Measurements from ENCODE around the gene GMPR.
"Not testable (repeated sequence)": the region's sequence is repeated elsewhere in the genome, so short reads cannot be mapped to it uniquely, and the experiment has no call there.

GMPR gene

DNA sequence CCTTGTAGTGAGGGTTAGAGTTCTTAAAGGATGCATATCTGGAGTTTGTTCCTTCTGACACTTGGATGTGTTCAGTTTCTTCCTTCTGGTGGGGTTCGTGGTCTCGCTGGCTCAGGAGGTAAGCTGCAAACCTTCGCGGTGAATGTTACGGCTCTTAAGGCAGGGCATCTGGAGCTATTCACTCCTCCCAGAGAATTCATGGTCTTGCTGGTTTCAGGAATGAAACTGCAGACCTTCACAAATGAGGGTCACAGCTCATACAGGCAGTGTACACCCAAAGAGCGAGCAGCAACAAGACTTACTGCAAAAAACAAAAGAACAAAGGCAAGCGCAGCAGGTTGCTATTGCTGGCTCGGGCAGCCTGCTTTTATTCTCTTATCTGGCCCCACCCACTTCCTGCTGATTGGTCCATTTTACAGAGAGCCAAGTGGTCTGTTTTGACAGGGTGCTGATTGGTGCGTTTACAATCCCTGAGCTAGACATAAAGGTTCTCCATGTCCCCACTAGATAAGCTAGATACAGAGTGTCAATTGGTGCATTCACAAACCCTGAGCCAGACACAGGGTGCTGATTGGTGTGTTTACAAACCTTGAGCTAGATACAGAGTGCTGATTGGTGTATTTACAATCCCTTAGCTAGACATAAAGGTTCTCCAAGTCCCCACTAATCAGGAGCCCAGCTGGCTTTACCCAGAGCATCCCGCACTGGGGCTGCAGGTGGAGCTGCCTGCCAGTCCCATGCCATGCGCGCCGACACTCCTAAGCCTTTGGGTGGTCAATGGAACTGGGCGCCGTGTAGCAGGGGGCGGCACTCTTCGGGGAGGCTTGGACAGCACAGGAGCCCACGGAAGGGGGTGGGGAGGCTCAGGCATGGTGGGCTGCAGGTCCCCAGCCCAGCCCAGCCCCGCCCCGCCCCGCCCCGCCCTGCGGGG lies 12.0 kb upstream of the GMPR start:
- DNase-seq: not testable (repeated sequence)

DNA sequence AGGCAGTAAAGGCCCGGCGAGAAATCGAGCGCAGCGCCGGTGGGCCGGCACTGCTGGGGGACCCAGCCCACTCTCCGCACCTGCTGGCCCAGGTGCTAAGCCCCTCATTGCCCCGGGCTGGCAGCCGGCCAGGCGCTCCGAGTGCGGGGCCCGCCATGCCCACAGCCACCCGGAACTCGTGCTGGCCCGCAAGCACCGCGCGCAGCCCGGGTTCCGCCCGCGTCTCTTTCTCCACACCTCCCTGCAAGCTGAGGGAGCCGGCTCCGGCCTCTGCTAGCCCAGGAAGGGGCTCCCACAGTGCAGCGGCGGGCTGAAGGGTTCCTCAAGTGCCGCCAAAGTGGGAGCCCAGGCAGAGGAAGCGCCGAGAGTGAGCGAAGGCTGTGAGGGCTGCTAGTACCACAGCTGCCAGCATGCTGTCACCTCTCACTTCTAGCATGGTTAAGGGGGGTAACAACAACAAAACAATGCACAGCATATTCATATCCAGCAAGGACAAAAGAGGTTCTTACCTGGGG lies 11.3 kb upstream of the GMPR start:
- DNase-seq: no peak

DNA sequence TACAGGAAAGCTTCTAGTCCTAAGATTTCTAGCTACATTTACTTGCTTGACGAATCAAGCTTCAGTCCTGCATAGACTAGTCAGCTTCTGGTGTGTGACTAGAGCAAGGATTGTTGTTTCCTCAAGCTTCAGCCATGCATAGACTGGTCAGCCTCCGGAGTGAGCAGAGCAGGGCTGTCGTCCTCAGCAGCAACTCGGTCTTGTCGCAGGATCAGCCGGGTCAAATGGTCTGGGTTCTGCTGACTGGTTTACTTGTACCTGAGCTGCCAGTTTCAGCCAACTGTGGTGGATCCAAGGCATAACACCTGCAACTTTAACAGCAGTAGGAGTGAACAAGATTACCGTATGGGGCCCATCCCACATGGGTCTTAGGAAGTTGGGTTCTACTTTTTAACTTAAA lies 10.8 kb upstream of the GMPR start:
- DNase-seq: no peak

DNA sequence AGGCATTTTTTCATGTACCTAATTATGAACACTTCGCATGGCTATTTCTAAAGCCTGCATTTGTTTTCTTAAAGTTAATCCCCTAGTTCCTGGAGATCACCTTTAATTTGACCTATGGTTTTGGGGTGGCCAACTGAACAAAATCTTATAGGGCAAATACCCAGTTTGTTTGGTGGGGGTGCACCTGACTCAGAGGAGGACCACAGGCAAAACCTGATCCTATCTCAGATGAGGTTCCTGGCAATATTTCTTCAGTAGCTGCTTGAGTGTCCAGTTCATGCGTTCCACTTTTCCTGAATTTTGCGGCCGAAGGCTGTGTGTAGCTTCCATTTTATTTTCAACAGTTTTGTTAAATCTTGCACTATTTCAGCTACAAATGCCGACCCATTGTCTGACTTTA lies 10.3 kb upstream of the GMPR start:
- no peak for DNase-seq

DNA sequence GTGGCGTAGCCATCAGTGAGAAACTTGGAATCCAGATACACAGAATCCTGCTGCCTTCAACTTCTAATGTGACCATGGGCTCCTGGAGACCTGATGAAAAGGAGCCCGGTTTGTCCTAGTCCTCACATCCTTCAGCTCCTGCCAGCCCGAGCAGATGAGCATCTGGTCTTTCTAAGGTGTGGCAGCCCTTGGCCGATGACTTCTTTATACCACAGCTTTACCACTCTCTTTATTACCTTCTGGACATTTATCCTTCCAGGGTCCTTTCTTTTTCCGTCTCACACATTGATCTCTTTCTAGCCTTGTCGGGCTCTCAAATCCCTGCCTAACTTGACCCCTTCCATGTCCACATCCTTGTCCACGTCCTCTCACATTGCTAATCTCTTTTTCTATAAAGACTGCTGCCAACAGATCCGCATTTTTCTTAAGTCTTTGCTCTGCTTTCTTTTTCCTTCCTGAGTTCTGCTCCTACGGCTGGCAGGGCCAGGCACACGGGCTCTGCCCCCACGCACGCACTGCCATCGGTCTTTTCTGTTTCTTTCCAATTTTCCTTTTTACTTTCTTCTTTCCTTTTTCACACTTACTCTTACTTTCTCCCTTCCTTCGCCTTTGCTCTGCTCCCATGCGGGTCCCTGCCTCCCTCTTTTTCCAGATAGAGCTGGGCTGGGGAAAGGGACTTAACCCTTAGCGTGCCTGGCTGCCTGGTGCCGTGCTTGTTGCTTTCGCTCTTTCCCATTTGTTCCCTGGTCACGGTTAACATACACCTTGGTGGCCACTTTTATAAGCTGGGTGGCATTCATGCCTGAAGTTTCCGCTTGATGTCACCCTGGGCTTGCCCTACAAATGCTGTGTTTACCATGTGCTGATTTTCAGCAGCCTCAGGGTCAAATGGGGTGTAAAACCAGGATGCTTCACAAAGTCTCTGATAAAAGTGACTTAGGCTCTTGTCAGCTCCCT lies 9.4 kb upstream of the GMPR start:
- DNase-seq: no peak

DNA sequence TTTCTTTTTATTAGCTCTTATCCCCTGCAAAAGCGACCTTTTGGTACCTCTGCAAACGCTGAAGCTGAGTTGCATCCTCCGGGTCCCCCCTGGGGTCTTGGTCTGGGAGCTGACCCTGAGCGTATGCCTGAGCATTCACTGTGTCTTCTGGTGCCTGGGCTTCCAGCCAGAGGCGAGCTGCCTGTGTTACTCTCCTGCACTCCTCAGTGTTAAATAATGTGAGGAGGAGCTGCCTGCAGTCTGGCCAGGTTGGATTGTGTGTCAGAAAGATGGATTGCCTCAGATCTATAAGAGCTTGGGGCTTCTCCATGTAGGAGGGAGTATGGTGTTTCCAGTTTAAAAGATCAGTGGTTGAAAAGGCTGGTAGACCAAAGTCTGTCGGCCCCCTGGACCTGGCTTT lies 8.7 kb upstream of the GMPR start:
- DNase-seq: no peak

DNA sequence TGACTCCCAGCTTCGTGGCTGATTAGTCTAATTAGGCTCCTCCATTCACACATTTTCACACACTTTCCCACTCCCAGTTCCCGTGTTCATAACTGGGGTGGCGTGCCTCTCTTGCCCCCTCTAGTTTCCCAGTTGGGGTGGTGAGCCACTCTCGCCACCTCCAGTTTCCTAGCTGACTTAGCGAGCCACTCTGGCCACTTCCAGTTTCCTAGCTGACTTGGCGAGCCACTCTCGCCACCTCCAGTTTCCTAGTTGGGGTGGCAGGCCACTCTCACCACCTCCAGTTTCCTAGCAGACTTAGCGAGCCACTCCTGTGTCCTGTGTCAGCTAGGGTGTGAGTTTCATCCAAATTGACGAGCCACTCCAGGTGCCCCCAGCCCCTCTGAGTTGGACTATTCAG lies 7.4 kb upstream of the GMPR start:
- DNase-seq: no peak

DNA sequence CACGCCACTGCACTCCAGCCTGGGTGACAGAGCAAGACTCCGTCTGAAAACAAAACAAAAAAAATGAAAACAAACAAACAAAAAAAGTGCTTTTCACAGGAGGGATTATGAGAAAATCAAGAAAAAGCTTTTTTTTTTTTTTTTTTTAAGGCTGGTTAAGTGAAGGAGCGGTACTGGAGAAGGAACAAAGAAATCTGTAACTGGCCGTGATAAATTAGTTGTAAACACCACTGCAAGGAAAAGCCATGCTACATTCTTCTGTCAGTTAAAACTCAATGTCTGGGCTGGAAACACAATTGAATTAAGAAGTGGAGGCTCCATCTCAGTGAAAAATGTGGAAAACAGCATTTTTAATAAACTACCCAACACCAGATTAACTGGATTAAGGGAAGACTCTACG lies 6.3 kb upstream of the GMPR start:
- no peak for DNase-seq

DNA sequence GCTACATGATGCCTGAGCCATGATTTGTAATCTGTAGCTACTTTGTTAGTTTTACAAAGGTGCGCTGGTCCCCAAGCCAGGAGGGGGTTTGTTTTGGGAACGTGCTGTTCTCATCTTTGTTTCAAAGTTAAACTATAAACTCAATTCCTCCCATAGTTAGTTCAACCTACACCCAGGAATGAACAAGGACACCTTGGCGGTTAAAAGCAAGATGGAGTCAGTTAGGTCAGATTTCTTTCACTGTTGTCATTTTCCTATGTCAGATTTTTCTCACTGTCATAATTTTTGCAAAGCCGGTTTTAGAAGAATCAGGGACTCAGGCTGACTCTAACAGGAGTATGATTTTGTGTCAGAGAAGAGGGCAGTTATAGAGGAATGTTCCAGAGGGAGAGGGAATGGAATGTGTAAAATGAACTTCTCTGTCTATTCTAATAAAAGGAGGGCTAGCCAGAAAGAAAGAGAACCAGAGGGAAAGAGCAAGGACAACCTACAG lies 2.3 kb upstream of the GMPR start:
- DNase-seq: no peak

DNA sequence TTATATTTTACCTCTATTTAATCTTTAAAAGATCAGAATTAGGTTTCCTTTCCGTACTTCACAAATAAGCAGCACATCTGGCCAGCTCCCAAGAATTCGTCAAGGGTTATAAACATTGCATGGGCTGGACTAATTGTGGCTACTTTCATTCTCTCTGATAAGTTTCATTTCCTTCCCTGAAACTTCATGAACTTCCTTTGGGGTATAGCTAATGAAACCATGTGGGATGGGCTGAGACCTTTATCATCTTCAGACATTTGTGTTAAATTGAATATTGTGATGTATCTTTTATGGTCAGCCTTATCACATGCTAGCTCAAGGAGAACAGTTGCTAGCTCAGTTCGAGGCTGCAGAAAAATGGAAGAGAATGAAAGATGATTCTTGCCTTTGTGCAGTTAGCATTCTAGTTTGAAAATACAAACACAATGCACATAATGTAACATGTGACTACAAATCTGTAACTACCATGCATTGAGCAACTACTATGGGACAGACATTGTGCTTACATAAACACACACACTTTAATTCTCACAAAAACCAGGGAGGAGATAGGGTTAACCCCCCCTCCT lies 1.7 kb upstream of the GMPR start:
- peak; percentile 31 for DNase-seq

DNA sequence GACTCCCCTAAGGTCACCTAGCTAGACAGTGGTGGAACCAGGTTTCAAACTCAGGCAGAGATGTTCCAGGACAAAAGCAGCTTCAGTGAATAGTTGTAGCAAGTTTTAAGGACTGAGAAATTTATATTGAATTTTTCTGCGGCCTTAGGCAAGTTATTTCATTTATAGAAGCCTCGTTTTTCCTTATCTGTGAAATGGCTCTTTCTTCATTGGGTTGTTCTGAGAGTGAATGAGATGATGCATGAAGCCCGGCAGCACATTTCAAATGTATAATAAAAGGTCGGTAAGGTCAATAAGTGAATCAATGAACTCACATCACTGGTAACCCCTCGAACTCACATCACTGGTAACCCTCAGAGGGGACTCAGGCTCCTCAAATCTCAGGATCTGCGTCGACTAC lies 1.1 kb upstream of the GMPR start:
- no peak for DNase-seq

DNA sequence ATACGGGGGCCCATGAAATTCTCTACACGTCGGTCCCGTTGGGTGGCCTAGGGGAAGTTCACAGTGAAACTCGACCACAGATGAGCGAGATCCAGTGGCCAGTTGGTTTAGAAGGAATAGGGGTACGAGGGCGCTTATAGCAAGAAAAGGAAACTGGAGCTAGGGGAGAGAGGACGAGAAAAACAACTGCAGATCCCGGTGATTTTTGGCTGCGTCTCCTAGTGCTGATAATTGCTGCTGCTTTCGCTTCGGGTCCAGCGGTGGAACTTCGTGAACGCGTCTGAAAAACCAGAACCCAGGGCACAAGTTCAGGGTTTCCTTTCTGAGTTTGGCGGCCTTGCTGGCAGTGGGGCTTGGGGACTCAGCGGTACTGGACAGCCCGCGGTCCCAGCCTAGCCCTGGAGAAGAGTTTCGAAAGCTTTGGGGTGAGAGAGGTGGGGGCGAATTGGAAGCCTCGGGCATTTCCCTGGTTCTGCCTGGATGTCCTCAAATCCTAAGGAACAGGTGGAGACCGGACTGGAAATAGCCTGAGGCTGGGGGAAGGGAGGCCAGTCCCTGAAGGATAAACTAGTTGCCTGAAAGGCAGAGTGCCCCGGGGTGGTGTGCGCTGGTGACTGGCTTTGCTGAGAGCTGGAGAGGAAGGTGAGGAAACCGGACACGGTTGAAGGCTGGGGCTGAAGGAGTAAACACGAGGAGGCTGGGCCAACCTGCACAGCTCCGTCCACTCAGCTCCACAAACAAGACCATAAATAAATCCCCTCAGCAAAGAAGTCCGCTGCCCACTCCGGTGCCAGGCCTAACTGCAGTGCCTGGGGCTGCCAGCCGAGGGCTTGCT lies 793 bp downstream of the GMPR start:
- peak; percentile 12 for DNase-seq

DNA sequence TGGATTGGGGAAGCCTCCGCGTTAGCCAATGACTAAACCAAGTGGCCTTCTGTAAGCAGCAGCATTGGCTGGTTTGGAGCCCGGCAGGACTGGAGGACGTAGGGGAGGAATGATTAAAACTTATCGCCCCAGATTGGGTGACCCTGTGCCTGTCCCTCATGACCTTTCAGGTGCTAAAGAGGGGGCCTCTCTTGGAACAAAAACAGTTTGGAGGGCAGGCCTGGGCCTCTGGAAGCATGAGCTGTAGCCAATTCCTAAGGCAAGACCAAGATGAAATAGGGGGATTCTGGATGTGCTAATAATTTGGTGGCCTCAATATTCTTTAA lies 1.4 kb downstream of the GMPR start:
- DNase-seq: no peak

DNA sequence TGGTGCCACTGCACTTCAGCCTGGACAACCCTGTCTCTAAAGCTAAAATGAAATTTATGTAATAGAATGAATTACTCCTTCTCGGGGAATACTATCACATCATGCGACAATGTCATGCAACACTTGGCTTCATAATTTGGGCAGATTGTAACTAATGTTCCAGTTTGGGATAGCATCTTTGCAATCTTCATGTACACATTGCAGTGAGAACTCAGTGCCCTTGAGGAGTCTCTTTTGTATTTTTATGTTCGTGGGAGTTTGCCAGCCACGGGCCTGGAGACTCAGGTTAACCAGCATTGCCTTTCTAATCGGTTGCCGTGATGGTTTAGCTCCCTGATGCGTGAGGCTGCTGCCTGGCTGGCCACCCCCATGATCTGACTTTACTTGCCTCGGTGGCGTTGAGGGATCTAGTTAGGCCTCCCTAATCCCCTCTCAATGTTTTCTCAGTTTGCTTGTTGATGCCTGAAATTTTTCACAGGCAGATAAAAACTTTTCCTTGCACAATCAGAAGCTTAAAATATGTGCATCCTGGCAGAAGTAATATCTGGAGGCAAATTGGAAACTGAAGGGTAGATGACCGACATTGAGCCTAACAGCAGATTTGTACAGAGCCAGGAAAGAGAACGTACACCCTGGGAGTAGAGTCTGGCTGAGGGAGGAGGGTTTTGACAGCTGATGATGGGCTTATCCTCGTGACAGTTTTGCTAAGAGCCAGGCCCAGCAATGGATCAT lies 2.4 kb downstream of the GMPR start:
- no peak for DNase-seq

DNA sequence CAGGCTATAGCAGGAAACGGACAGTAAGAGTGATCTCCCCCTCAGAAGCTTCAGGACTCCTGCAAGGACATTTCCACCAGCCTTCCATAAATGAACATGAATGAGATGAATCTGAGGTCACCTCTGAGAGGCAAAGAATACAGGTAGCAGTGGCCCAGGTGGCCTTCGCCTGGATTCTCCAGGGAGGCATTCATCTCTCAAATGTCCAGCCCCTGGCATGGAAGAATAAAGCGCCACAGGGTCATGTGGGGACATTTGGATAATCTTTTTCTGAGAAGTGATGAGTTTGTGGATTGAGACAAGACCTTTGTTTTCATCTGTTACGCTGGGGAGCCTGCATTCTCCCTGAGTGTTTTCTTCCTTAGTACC lies 2.9 kb downstream of the GMPR start:
- DNase-seq: no peak

DNA sequence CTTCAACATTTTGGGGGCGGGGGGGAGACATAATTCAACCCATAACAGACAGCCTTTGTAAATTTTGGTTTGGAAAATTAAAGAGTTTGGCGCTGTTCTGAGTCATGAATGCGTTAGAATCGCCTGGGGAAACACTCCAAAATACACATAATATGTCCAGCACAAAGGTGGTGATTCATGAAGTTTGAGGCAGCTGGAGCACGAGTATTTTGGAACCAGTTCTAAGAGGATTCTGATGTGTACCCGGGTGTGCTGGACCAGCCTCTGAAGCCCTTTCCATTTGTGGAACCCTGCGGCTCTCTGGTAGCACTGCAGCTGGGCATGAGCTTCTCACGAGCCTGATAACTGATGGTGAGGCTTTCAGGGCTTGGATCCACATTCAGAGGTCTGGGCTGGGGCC lies 4.7 kb downstream of the GMPR start:
- DNase-seq: no peak

DNA sequence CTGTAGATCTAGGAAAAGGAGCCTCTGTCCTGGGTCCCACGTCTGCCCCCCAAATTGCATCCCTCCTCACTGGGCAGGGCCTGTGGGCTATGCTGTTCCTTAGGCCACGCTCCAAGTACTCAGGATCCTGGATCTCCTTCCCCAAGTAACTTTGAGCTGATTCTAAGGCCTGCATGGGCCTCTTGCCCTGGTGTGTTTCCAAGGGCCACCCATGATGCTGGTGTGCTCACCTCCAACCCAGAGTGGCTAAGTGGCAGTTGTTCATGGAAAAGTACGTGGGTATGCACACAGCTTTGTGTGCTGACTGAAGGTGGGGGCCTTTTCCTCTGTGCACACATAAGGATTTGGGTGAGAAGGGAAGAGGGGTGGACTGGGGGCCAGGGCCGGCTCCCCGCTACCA lies 5.3 kb downstream of the GMPR start:
- DNase-seq: no peak

DNA sequence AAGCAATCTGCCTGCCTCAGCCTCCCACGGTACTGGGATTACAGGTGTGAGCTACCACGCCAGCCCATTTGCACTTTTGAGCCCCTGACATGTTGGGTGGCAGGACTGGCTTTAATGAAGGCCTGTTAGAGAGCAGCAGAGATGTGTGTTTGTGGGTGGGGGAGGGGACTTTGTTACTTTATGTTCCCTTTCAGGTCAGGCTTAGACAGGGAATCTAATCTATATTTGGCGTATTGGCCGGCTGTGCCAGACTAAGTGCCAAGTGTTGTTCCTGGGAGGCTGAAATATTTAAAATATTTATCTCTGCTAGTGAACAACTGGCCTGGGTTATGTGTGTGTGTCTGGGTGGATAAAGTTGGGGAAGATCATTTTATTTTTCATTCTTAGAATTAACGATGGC lies 6.1 kb downstream of the GMPR start:
- DNase-seq: no peak

DNA sequence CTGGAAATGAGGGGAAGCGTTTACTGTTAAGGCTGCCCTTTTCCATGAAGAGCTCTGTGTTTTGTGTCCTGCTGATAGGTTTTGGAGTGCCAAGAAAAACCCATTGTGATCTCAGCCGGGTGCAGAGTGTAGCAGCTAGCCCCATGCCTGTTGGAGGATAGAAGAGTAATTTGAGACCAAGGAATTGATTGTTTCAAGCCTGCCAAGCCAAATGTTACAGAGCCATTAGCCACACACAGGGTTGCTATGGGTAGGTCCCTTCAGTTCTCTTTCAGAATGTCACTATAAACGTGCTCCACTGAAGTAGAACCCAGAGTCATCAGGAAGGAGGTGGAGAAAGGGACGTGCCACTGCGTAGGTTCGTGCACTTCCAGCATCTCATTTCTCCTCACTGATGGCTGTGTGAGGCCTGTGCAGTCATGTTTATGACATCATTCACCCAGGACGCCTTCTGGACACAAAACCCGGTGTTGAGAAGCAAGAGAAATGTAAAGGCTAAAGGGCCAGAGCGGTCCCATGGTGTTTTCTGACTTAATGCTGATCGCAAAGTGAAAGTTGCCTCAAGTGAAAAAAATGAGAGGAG lies 6.6 kb downstream of the GMPR start:
- no peak for DNase-seq

DNA sequence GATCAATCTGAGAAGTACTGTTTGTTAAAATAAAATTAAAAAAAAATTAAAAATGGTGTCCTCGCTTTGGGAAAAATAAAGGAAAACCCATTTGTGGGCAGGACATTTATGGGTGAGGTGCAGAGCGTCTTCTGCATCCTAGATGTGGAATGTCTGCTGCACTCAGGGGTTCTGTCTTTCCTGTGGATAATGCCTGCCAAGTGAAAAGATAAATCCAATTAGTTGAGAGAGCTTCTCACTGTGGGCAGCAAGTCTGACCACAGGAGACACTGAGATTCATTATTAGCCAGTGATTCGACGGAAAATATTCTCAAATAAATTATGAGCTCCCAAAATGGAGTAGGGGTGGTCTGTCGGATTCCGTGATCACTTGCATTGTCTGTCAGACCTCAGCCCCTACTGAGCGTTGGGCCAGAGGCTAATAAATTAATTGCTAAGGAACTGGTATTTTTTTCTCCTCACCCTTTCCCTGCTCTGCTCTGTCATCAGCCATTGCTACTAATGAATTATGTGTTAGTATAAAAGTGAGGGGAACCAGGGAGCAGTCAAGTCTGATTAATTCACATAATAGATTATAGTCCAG lies 10.0 kb downstream of the GMPR start:
- DNase-seq: no peak

DNA sequence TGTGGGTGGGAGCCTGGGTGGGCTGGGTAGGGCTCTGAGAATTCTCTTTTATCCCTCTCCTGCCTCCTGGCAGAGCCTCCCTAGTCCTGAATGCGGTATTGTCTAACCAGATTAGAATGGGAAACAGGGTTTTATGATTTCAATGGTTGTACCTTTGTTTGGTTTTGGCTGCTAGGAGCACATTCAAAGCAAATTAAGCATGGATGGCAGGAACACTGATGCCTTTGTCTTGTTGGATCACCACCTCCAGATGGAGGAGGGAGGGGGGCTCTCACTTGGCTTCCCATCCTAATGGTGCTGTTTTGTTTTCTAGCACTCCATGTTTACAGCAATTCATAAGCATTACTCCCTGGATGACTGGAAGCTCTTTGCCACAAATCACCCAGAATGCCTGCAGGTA lies 11.6 kb downstream of the GMPR start:
- no peak for DNase-seq
